Measurements from ENCODE around the gene EFS.
A peak's percentile ranks its signal among the peaks of the same experiment; 100 is the strongest.

Gene EFS

GRCh38 chr14:23347406-23348296 is 17.3 kb downstream of the EFS start:
- no peak for DNase-seq
- Histone ChIP-seq H3K18ac (ENCODE audit: low read length) (no peak overlapping the region), H2BK5ac (ENCODE audit: low read length) (no peak overlapping the region), H3K9ac (ENCODE audit: low read length) (no peak overlapping the region), H3K4me3 (ENCODE audit: low read length) (no peak overlapping the region), H3K56ac (ENCODE audit: low read length) (no peak overlapping the region), H2BK15ac (replicated peaks; ENCODE audit: low read depth) (no peak overlapping the region), H2BK120ac (ENCODE audit: low read depth, low read length) (no peak overlapping the region), H3K27ac (ENCODE audit: low read depth, low read length) (no peak overlapping the region), H3K36me3 (ENCODE audit: control insufficient read depth, insufficient read depth, low read length) (no peaks in the 10 kb centered on the region), H3K4me1 (ENCODE audit: control insufficient read depth, low read depth, low read length) (no peaks in the 10 kb centered on the region), H3K4ac (ENCODE audit: low read depth, low read length) (no peak overlapping the region), H3K27me3 (ENCODE audit: insufficient read depth, low read length, poor library complexity) (no peaks in the 10 kb centered on the region), H3K23ac (ENCODE audit: low read length) (no peak overlapping the region), H3K4me2 (ENCODE audit: low read length) (no peak overlapping the region), H3K79me1 (ENCODE audit: low read length) (no peaks in the 10 kb centered on the region), H4K5ac (ENCODE audit: low read length) (no peak overlapping the region), H2AK5ac (ENCODE audit: low read length) (no peak overlapping the region), H3K79me2 (ENCODE audit: control insufficient read depth, insufficient read depth, low read length) (no peaks in the 10 kb centered on the region), H4K8ac (ENCODE audit: low read depth, low read length) (no peak overlapping the region)
- no CpG with 5 or more reads among the region's 19 CpGs for WGBS (ENCODE audit: extremely low coverage, insufficient coverage, low lambda C conversion rate)

DNA sequence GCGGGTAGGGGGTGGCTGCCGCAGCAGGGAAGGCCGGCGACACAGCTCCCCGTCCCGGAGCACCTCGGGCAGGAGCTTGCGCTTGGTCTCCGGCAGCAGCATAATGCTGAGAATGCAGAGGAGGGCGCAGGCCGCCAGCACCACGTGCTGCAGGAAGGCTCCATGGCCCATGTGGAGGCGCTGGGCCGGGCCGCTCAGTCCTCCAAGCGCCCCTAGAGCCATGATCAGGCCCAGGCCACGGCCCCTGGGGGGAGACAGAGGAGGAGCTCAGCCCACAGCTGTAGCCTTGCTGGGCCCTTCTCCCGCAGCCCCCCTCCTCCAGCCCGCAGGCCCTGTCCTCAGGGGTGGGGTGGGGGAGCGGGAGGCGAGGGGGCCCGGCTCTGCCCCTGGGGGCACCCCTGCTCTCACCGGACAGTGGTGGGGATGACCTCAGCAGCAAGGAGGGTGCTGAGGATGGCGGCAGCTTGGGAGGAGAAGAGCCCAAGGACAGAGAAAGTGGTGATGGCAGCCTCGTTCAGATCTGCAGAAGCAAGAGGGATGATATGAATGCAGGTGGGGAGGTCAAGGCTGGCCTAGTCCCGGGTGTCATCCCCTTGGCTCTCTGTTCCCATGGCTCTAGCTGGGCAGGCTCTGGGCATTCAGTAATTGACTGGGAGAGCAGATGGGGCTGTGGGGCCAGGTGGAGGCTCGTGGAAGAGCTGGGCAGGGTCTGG is 18.1 kb downstream of the EFS start:
- Histone ChIP-seq H3K4me2 (ENCODE audit: low read length) (no peak overlapping the region), H3K9ac (ENCODE audit: low read length) (no peak overlapping the region), H4K8ac (ENCODE audit: low read depth, low read length) (no peak overlapping the region), H3K56ac (ENCODE audit: low read length) (peak overlapping the region; percentile 17), H2AK5ac (ENCODE audit: low read length) (no peak overlapping the region), H3K4me3 (ENCODE audit: low read length) (no peak overlapping the region), H3K4ac (ENCODE audit: low read depth, low read length) (no peak overlapping the region), H2BK5ac (ENCODE audit: low read length) (no peak overlapping the region), H3K4me1 (ENCODE audit: control insufficient read depth, low read depth, low read length) (no peaks in the 10 kb centered on the region), H3K79me1 (ENCODE audit: low read length) (no peaks in the 10 kb centered on the region), H3K27me3 (ENCODE audit: insufficient read depth, low read length, poor library complexity) (no peaks in the 10 kb centered on the region), H3K23ac (ENCODE audit: low read length) (no peak overlapping the region), H4K5ac (ENCODE audit: low read length) (no peak overlapping the region), H2BK15ac (replicated peaks; ENCODE audit: low read depth) (no peak overlapping the region), H3K27ac (ENCODE audit: low read depth, low read length) (no peak overlapping the region), H2BK120ac (ENCODE audit: low read depth, low read length) (no peak overlapping the region), H3K36me3 (ENCODE audit: control insufficient read depth, insufficient read depth, low read length) (no peaks in the 10 kb centered on the region), H3K18ac (ENCODE audit: low read length) (no peak overlapping the region), H3K79me2 (ENCODE audit: control insufficient read depth, insufficient read depth, low read length) (no peaks in the 10 kb centered on the region)
- no peak for DNase-seq
- WGBS (ENCODE audit: extremely low coverage, insufficient coverage, low lambda C conversion rate) = no CpG with 5 or more reads among the region's 27 CpGs

DNA sequence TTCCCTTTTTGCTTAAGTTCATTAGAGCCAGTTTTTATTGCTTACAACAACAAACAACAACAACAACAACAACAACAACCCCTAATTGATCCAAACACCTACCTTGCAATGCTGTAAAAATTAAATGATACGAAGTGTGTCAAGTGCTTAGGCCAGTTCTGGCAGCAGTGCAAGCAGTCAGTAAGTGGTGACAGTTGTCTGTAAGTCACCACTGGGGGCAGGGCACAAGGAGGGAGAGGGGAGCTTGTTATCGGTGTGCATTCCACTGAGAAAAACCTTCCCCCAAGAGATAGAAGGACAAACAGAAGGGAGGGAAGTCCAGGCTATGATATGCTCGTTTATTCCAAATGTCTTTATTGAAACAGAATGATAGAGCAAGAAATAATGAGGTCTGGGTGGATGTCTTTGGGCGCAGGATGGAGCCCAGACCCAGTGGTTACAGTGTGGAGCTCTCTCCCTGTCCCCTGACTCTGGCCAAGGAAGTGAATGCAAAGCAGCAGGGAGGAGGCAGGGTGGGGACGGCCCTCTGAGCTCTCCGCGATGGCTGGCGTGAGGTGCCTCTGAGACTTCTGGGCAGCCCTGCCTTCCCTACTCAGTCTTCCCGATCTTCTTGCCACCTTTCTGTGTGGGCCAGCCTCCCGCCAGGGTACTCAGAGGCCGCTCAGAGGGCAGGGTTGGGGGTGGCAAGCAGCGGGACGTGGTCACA is 18.8 kb downstream of the EFS start:
- Histone ChIP-seq H3K23ac (ENCODE audit: low read length) (no peak overlapping the region), H3K4me1 (ENCODE audit: control insufficient read depth, low read depth, low read length) (no peaks in the 10 kb centered on the region), H3K79me1 (ENCODE audit: low read length) (no peaks in the 10 kb centered on the region), H3K4ac (ENCODE audit: low read depth, low read length) (no peak overlapping the region), H2BK5ac (ENCODE audit: low read length) (no peak overlapping the region), H3K9ac (ENCODE audit: low read length) (no peak overlapping the region), H3K4me2 (ENCODE audit: low read length) (no peak overlapping the region), H2BK120ac (ENCODE audit: low read depth, low read length) (no peak overlapping the region), H3K36me3 (ENCODE audit: control insufficient read depth, insufficient read depth, low read length) (no peaks in the 10 kb centered on the region), H2BK15ac (replicated peaks; ENCODE audit: low read depth) (no peak overlapping the region), H3K56ac (ENCODE audit: low read length) (peak overlapping the region; percentile 17), H3K18ac (ENCODE audit: low read length) (no peak overlapping the region), H3K79me2 (ENCODE audit: control insufficient read depth, insufficient read depth, low read length) (no peaks in the 10 kb centered on the region), H2AK5ac (ENCODE audit: low read length) (no peak overlapping the region), H4K5ac (ENCODE audit: low read length) (no peak overlapping the region), H3K27ac (ENCODE audit: low read depth, low read length) (no peak overlapping the region), H4K8ac (ENCODE audit: low read depth, low read length) (no peak overlapping the region), H3K4me3 (ENCODE audit: low read length) (no peak overlapping the region), H3K27me3 (ENCODE audit: insufficient read depth, low read length, poor library complexity) (no peaks in the 10 kb centered on the region)
- no CpG with 5 or more reads among the region's 13 CpGs for WGBS (ENCODE audit: extremely low coverage, insufficient coverage, low lambda C conversion rate)
- DNase-seq = peak; percentile 70

DNA sequence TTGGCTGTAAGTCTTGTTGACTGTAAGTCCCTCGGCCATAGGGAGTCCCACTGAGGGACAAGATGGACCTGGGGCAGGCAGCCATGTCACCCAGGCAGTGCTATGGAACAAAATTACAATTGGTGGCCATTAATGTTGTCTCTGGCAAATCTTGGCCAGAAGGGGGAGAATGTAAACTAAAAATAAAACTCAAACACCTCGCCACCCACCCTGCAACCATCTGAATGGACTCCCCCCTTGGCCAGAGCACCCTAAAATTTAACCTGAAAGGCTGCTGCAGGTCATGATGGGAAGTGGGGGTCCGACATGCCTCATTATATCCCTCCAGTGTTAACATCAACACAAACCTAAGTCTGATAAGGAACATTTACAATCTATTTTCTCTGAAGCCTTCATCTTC is 20.5 kb downstream of the EFS start:
- H3K4me2 ChIP-seq (ENCODE audit: low read length) = no peak overlapping the region
- no peaks in the 10 kb centered on the region for H3K79me2 ChIP-seq (ENCODE audit: control insufficient read depth, insufficient read depth, low read length)
- no peaks in the 10 kb centered on the region for H3K36me3 ChIP-seq (ENCODE audit: control insufficient read depth, insufficient read depth, low read length)
- no peak overlapping the region for H4K8ac ChIP-seq (ENCODE audit: low read depth, low read length)
- H3K4me1 ChIP-seq (ENCODE audit: control insufficient read depth, low read depth, low read length) = no peaks in the 10 kb centered on the region
- H3K27me3 ChIP-seq (ENCODE audit: insufficient read depth, low read length, poor library complexity) = no peaks in the 10 kb centered on the region
- no peak overlapping the region for H2BK15ac ChIP-seq (replicated peaks; ENCODE audit: low read depth)
- no peak overlapping the region for H2BK120ac ChIP-seq (ENCODE audit: low read depth, low read length)
- no CpG with 5 or more reads among the region's 3 CpGs for WGBS (ENCODE audit: extremely low coverage, insufficient coverage, low lambda C conversion rate)
- no peak overlapping the region for H3K18ac ChIP-seq (ENCODE audit: low read length)
- H2AK5ac ChIP-seq (ENCODE audit: low read length) = no peak overlapping the region
- H3K23ac ChIP-seq (ENCODE audit: low read length) = no peak overlapping the region
- H3K27ac ChIP-seq (ENCODE audit: low read depth, low read length) = no peak overlapping the region
- no peak overlapping the region for H3K4me3 ChIP-seq (ENCODE audit: low read length)
- H2BK5ac ChIP-seq (ENCODE audit: low read length) = no peak overlapping the region
- H3K4ac ChIP-seq (ENCODE audit: low read depth, low read length) = no peak overlapping the region
- no peak for DNase-seq
- H3K79me1 ChIP-seq (ENCODE audit: low read length) = no peaks in the 10 kb centered on the region
- no peak overlapping the region for H3K9ac ChIP-seq (ENCODE audit: low read length)
- no peak overlapping the region for H4K5ac ChIP-seq (ENCODE audit: low read length)
- H3K56ac ChIP-seq (ENCODE audit: low read length) = no peak overlapping the region

GRCh38 chr14:23339506-23340268 is 25.3 kb downstream of the EFS start:
- WGBS (ENCODE audit: extremely low coverage, insufficient coverage, low lambda C conversion rate) = no CpG with 5 or more reads among the region's 1 CpG
- no peaks in the 10 kb centered on the region for H3K27me3 ChIP-seq (ENCODE audit: insufficient read depth, low read length, poor library complexity)
- H3K9ac ChIP-seq (ENCODE audit: low read length) = no peak overlapping the region
- H3K23ac ChIP-seq (ENCODE audit: low read length) = no peak overlapping the region
- no peak overlapping the region for H3K27ac ChIP-seq (ENCODE audit: low read depth, low read length)
- no peak overlapping the region for H3K4me3 ChIP-seq (ENCODE audit: low read length)
- no peak overlapping the region for H3K56ac ChIP-seq (ENCODE audit: low read length)
- H3K79me2 ChIP-seq (ENCODE audit: control insufficient read depth, insufficient read depth, low read length) = no peaks in the 10 kb centered on the region
- H4K8ac ChIP-seq (ENCODE audit: low read depth, low read length) = no peak overlapping the region
- H2BK120ac ChIP-seq (ENCODE audit: low read depth, low read length) = no peak overlapping the region
- no peak overlapping the region for H3K4me2 ChIP-seq (ENCODE audit: low read length)
- no peak overlapping the region for H2BK15ac ChIP-seq (replicated peaks; ENCODE audit: low read depth)
- H3K36me3 ChIP-seq (ENCODE audit: control insufficient read depth, insufficient read depth, low read length) = no peaks in the 10 kb centered on the region
- no peak overlapping the region for H3K4ac ChIP-seq (ENCODE audit: low read depth, low read length)
- peak; percentile 50 for DNase-seq
- H4K5ac ChIP-seq (ENCODE audit: low read length) = no peak overlapping the region
- no peak overlapping the region for H2AK5ac ChIP-seq (ENCODE audit: low read length)
- no peaks in the 10 kb centered on the region for H3K79me1 ChIP-seq (ENCODE audit: low read length)
- H3K4me1 ChIP-seq (ENCODE audit: control insufficient read depth, low read depth, low read length) = no peaks in the 10 kb centered on the region
- H2BK5ac ChIP-seq (ENCODE audit: low read length) = no peak overlapping the region
- no peak overlapping the region for H3K18ac ChIP-seq (ENCODE audit: low read length)
